ENCODE results near the gene COL27A1. TPM values are rescaled to one million over a fixed set of nuclear protein-coding genes. Genes with fewer than 3 reads are reported as not detected.

COL27A1 gene
- total RNA-seq, 1 donor from 2014 or later: 8.9 TPM

DNA sequence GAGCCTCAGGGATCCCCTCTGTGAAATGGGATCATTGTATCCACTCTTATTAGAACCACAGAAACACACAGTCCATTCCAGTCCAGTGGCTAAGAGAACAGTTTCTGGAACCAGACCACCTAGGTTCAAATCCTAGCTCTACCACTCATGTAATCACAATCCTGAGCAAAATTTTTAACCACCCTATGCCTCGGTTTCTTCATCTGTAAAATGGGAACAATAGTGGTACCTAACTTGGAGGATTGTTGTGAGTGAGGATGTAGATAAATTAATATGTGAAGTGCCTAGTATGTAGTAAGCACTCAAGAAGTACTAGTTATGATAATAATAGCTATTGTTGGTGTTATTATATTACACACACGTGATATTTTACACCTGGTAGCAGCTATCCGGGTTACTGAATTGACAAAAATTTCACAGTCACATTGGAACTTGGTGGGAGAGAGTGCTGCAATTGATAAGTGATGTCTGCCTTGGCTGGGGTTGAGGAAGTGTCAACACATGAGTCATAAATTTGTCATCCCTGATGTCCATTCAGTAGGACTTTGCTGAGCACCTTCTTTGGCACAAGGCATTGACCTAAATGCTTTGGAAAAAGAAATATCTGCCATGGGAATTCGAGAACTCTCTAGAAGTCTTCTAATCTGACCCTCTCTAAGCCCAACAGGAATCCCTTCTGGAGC, 68.4 kb downstream of the COL27A1 start:
- H3K27ac ChIP-seq (ENCODE audit: low read depth, low read length): no peak overlapping the region
- H3K4me1 ChIP-seq (ENCODE audit: control insufficient read depth in 3 of 3, insufficient read depth in 3 of 3, low read length in 3 of 3): peaks cover 2 to 19% (median 14%) of the 10 kb centered on the region in 3 donors
- no peak overlapping the region for H3K4me3 ChIP-seq (ENCODE audit: low read length in 3 of 3)
- H3K36me3 ChIP-seq (ENCODE audit: control insufficient read depth in 3 of 3, insufficient read depth in 3 of 3, low read length in 3 of 3): peaks cover 0 to 2% (median 0%) of the 10 kb centered on the region in 3 donors
- no peaks in the 10 kb centered on the region for H3K9me3 ChIP-seq (ENCODE audit: control insufficient read depth in 3 of 3, low read length in 3 of 3)
- peaks cover 0 to 3% (median 0%) of the 10 kb centered on the region in 3 donors for H3K27me3 ChIP-seq (ENCODE audit: control insufficient read depth in 3 of 3, insufficient read depth in 3 of 3, low read length in 3 of 3)
- no peak overlapping the region for H3K9ac ChIP-seq (ENCODE audit: low read depth in 1 of 3, low read length in 3 of 3)

- H3K4me1 ChIP-seq (ENCODE audit: control insufficient read depth in 3 of 3, insufficient read depth in 3 of 3, low read length in 3 of 3): peaks cover 2 to 19% (median 14%) of the 10 kb centered on the region in 3 donors
- H3K4me3 ChIP-seq (ENCODE audit: low read length in 3 of 3): no peak overlapping the region
- H3K27me3 ChIP-seq (ENCODE audit: control insufficient read depth in 3 of 3, insufficient read depth in 3 of 3, low read length in 3 of 3): peaks cover 0 to 3% (median 0%) of the 10 kb centered on the region in 3 donors
- no peaks in the 10 kb centered on the region for H3K9me3 ChIP-seq (ENCODE audit: control insufficient read depth in 3 of 3, low read length in 3 of 3)
- no peak overlapping the region for H3K27ac ChIP-seq (ENCODE audit: low read depth, low read length)
- peaks cover 0 to 2% (median 0%) of the 10 kb centered on the region in 3 donors for H3K36me3 ChIP-seq (ENCODE audit: control insufficient read depth in 3 of 3, insufficient read depth in 3 of 3, low read length in 3 of 3)
- H3K9ac ChIP-seq (ENCODE audit: low read depth in 1 of 3, low read length in 3 of 3): no peak overlapping the region
Measured at GRCh38 chr9:114224247-114224610, 68.9 kb downstream of the COL27A1 start.

GRCh38 chr9:114225561-114226212, 70.3 kb downstream of the COL27A1 start:
- H3K27me3 ChIP-seq (ENCODE audit: control insufficient read depth in 3 of 3, insufficient read depth in 3 of 3, low read length in 3 of 3): peaks cover 0 to 3% (median 0%) of the 10 kb centered on the region in 3 donors
- H3K36me3 ChIP-seq (ENCODE audit: control insufficient read depth in 3 of 3, insufficient read depth in 3 of 3, low read length in 3 of 3): no peaks in the 10 kb centered on the region
- H3K27ac ChIP-seq (ENCODE audit: low read depth, low read length): no peak overlapping the region
- H3K4me1 ChIP-seq (ENCODE audit: control insufficient read depth in 3 of 3, insufficient read depth in 3 of 3, low read length in 3 of 3): peaks cover 2 to 19% (median 14%) of the 10 kb centered on the region in 3 donors
- H3K9ac ChIP-seq (ENCODE audit: low read depth in 1 of 3, low read length in 3 of 3): no peak overlapping the region
- no peaks in the 10 kb centered on the region for H3K9me3 ChIP-seq (ENCODE audit: control insufficient read depth in 3 of 3, low read length in 3 of 3)
- no peak overlapping the region for H3K4me3 ChIP-seq (ENCODE audit: low read length in 3 of 3)

DNA sequence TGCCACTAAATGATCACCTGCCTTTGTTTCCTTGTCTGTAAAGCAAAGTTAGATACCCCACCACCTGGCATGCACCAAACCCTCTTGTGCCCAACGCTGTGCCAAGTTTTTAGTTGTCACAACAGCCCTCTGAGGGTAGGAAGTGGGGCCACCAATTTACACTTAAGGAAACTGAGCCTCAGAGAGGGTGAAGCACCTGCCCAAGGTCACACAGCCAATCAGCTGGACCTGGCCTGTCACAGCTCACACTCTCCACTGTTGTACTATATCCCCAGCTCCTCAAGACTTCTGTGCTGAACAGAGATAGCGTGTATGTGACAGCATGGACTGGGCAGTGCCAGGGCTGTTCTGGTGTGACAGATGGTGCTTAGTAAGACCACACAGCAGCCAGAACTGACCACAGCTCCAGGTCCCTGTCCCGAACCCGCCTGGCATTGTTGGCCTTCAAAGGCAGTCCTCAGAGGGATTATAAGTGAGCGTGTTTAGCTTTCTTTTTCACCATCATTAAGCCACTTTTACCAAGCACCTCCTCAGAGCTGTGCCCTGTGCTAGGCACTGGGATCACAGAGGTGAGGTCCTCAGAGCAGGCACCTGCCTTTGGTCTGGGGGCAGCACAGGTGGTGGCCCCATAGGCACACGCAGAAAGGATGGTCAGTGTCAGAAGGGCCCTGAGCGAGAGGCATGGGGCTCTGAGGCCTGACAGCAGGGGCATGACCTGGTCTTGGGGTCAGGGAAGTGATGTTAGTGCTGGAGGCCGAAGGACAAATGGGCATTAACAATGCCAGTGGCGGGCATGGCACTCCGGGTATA, 71.1 kb downstream of the COL27A1 start:
- Histone ChIP-seq H3K4me1 (ENCODE audit: control insufficient read depth in 3 of 3, insufficient read depth in 3 of 3, low read length in 3 of 3) (peaks cover 5 to 24% (median 14%) of the 10 kb centered on the region in 3 donors), H3K9ac (ENCODE audit: low read depth in 1 of 3, low read length in 3 of 3) (no peak overlapping the region), H3K27me3 (ENCODE audit: control insufficient read depth in 3 of 3, insufficient read depth in 3 of 3, low read length in 3 of 3) (peaks cover 0 to 3% (median 0%) of the 10 kb centered on the region in 3 donors), H3K9me3 (ENCODE audit: control insufficient read depth in 3 of 3, low read length in 3 of 3) (no peaks in the 10 kb centered on the region), H3K4me3 (ENCODE audit: low read length in 3 of 3) (no peak overlapping the region), H3K27ac (ENCODE audit: low read depth, low read length) (no peak overlapping the region), H3K36me3 (ENCODE audit: control insufficient read depth in 3 of 3, insufficient read depth in 3 of 3, low read length in 3 of 3) (no peaks in the 10 kb centered on the region)

DNA sequence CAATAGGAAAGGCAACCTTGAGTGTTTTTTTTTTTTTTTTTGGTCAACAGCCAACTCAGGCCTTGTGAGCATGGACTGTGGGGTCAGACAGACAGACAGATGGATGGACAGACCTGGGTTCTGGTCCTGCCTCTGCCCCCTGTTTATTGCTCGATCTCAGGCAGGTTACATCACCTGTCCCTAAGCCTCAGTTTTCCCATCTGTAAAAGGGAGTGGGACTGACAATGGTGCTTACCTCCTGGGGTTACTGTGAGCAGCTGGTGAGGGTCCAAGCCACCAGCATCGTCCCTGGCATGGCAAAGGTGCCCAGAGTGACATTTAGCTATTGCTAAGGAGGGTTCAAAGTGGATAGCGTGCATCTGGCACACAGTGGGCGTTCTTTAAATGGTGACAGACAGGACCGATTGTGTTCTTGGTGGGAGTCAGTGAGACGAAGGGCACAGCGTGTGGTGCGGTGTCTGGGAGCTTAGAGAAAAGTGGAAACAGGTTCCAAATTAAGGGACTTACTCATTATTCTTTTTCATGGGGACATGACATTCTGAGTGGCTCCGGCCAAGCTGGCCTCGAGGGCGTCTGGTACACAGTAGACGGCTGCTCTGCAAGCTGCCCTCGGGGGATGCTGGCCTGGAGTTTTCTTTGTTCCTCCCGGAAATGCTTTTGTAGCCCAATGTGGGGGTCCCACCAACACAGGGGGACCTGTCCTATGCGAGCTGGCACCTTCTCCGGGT, 72.1 kb downstream of the COL27A1 start:
- H3K27me3 ChIP-seq (ENCODE audit: control insufficient read depth in 3 of 3, insufficient read depth in 3 of 3, low read length in 3 of 3): peaks cover 0 to 3% (median 0%) of the 10 kb centered on the region in 3 donors
- H3K27ac ChIP-seq (ENCODE audit: low read depth, low read length): no peak overlapping the region
- H3K9ac ChIP-seq (ENCODE audit: low read depth in 1 of 3, low read length in 3 of 3): no peak overlapping the region
- H3K36me3 ChIP-seq (ENCODE audit: control insufficient read depth in 3 of 3, insufficient read depth in 3 of 3, low read length in 3 of 3): no peaks in the 10 kb centered on the region
- H3K9me3 ChIP-seq (ENCODE audit: control insufficient read depth in 3 of 3, low read length in 3 of 3): no peaks in the 10 kb centered on the region
- peaks cover 11 to 34% (median 20%) of the 10 kb centered on the region in 3 donors for H3K4me1 ChIP-seq (ENCODE audit: control insufficient read depth in 3 of 3, insufficient read depth in 3 of 3, low read length in 3 of 3)
- no peak overlapping the region for H3K4me3 ChIP-seq (ENCODE audit: low read length in 3 of 3)

- Histone ChIP-seq H3K27ac (ENCODE audit: low read depth, low read length) (no peak overlapping the region), H3K9ac (ENCODE audit: low read depth in 1 of 3, low read length in 3 of 3) (no peak overlapping the region), H3K27me3 (ENCODE audit: control insufficient read depth in 3 of 3, insufficient read depth in 3 of 3, low read length in 3 of 3) (peaks cover 0 to 3% (median 0%) of the 10 kb centered on the region in 3 donors), H3K36me3 (ENCODE audit: control insufficient read depth in 3 of 3, insufficient read depth in 3 of 3, low read length in 3 of 3) (no peaks in the 10 kb centered on the region), H3K9me3 (ENCODE audit: control insufficient read depth in 3 of 3, low read length in 3 of 3) (no peaks in the 10 kb centered on the region), H3K4me3 (ENCODE audit: low read length in 3 of 3) (no peak overlapping the region), H3K4me1 (ENCODE audit: control insufficient read depth in 3 of 3, insufficient read depth in 3 of 3, low read length in 3 of 3) (peaks cover 11 to 37% (median 21%) of the 10 kb centered on the region in 3 donors)
Measured at GRCh38 chr9:114228016-114228808, 72.9 kb downstream of the COL27A1 start.

- peaks cover 12 to 38% (median 25%) of the 10 kb centered on the region in 3 donors for H3K4me1 ChIP-seq (ENCODE audit: control insufficient read depth in 3 of 3, insufficient read depth in 3 of 3, low read length in 3 of 3)
- H3K9ac ChIP-seq (ENCODE audit: low read depth in 1 of 3, low read length in 3 of 3): no peak overlapping the region
- no peak overlapping the region for H3K4me3 ChIP-seq (ENCODE audit: low read length in 3 of 3)
- H3K9me3 ChIP-seq (ENCODE audit: control insufficient read depth in 3 of 3, low read length in 3 of 3): no peaks in the 10 kb centered on the region
- H3K36me3 ChIP-seq (ENCODE audit: control insufficient read depth in 3 of 3, insufficient read depth in 3 of 3, low read length in 3 of 3): no peaks in the 10 kb centered on the region
- H3K27me3 ChIP-seq (ENCODE audit: control insufficient read depth in 3 of 3, insufficient read depth in 3 of 3, low read length in 3 of 3): peaks cover 0 to 3% (median 0%) of the 10 kb centered on the region in 3 donors
- H3K27ac ChIP-seq (ENCODE audit: low read depth, low read length): no peak overlapping the region
Measured at GRCh38 chr9:114229295-114229694, 74.0 kb downstream of the COL27A1 start.

DNA sequence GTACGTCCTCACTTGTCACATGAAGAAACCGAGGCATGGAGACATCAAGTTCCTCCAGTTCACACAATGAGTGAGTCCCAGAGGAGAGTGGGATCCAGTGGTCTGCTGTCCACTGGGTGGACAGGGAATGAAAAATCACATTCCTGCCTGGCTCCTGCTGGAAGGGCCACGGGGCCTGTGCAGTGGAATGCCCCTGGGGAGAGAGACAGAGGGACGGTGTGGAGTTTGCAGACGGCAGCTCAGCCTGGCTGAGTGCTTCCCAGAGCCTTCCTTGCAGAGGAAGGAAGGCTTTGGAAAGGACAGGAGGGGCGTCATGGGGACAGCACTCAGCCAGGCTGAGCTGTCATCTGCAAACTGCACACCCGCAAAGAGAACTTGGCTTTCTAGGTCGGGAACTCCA, 74.7 kb downstream of the COL27A1 start:
- no peak overlapping the region for H3K4me3 ChIP-seq (ENCODE audit: low read length in 3 of 3)
- peaks cover 0 to 3% (median 0%) of the 10 kb centered on the region in 3 donors for H3K27me3 ChIP-seq (ENCODE audit: control insufficient read depth in 3 of 3, insufficient read depth in 3 of 3, low read length in 3 of 3)
- H3K36me3 ChIP-seq (ENCODE audit: control insufficient read depth in 3 of 3, insufficient read depth in 3 of 3, low read length in 3 of 3): no peaks in the 10 kb centered on the region
- no peak overlapping the region for H3K27ac ChIP-seq (ENCODE audit: low read depth, low read length)
- no peaks in the 10 kb centered on the region for H3K9me3 ChIP-seq (ENCODE audit: control insufficient read depth in 3 of 3, low read length in 3 of 3)
- H3K4me1 ChIP-seq (ENCODE audit: control insufficient read depth in 3 of 3, insufficient read depth in 3 of 3, low read length in 3 of 3): peaks cover 14 to 37% (median 25%) of the 10 kb centered on the region in 3 donors
- no peak overlapping the region for H3K9ac ChIP-seq (ENCODE audit: low read depth in 1 of 3, low read length in 3 of 3)

- Histone ChIP-seq H3K9ac (ENCODE audit: low read depth in 1 of 3, low read length in 3 of 3) (no peak overlapping the region), H3K4me1 (ENCODE audit: control insufficient read depth in 3 of 3, insufficient read depth in 3 of 3, low read length in 3 of 3) (peaks cover 12 to 28% (median 17%) of the 10 kb centered on the region in 3 donors), H3K27me3 (ENCODE audit: control insufficient read depth in 3 of 3, insufficient read depth in 3 of 3, low read length in 3 of 3) (peaks cover 0 to 3% (median 0%) of the 10 kb centered on the region in 3 donors), H3K36me3 (ENCODE audit: control insufficient read depth in 3 of 3, insufficient read depth in 3 of 3, low read length in 3 of 3) (no peaks in the 10 kb centered on the region), H3K4me3 (ENCODE audit: low read length in 3 of 3) (no peak overlapping the region), H3K9me3 (ENCODE audit: control insufficient read depth in 3 of 3, low read length in 3 of 3) (no peaks in the 10 kb centered on the region), H3K27ac (ENCODE audit: low read depth, low read length) (no peak overlapping the region)
Measured at GRCh38 chr9:114231273-114231672, 75.9 kb downstream of the COL27A1 start.

Measured in skeletal muscle tissue (tissue), 4 donors.